ENCODE data around the gene SLC16A11. TPM values are rescaled to one million over a fixed set of nuclear protein-coding genes. Genes with fewer than 3 reads are reported as not detected.
A peak's percentile ranks its signal among the peaks of the same experiment; 100 is the strongest.
"Not testable (repeated sequence)": the region's sequence is repeated elsewhere in the genome, so short reads cannot be mapped to it uniquely, and the experiment has no call there.

Gene SLC16A11
- total RNA-seq: 1 to 10 TPM in 5 of 6 donors, under 1 TPM in 1; 0.61 to 4.3 (median 2.6) TPM
- 10 to 100 TPM in 1 of 2 donors, 1 to 10 TPM in 1; 7.5 to 17.3 TPM for polyA plus RNA-seq

GRCh38 chr17:7043497-7044198, at the start of gene SLC16A11:
Gene SLC16A11, minus strand, starts transcription at chr17:7044092. Its CDS starts 579 bp downstream, at chr17:7043513.
- peak within 1 kb of the TSS; percentile 23 to 44 (median 30) for H3K4me3 ChIP-seq

GRCh38 chr17:7091311-7092005, 47.6 kb upstream of the SLC16A11 start:
- H3K4me3 ChIP-seq; H3K27ac ChIP-seq; H3K4me1 ChIP-seq; FAIRE-seq; intact Hi-C loops (cut with DNase I); H3K27me3 ChIP-seq; H3K9me3 ChIP-seq; ATAC-seq; H3K36me3 ChIP-seq: not testable (repeated sequence)
- 73 to 74% methylated on average over 20 to 26 of the region's 28 CpGs for WGBS, 2 donors
- DNase-seq: peak in 1 of 6 donors; percentile 26

More at GRCh38 chr17:7043497-7044198, at the start of gene SLC16A11:
- TF ChIP-seq CTCF (IDR thresholded peaks at IDR 0.05): no peak
- no peak for FAIRE-seq
- WGBS, 2 donors: 14 to 20% methylated on average over 46 to 58 of the region's 58 CpGs
- ATAC-seq: peak; percentile 15 to 40 (median 24)
- peak in 5 of 6 donors; percentile 37 to 81 (median 69) for DNase-seq
- no peaks in the 10 kb centered on the region for H3K9me3 ChIP-seq
- H3K27ac ChIP-seq: peak within 1 kb of the TSS in 3 of 4 donors; percentile 24 to 35 (median 32)
- peaks cover 0 to 19% (median 15%) of the 10 kb centered on the region in 3 donors for H3K4me1 ChIP-seq
- no peaks in the 10 kb centered on the region for H3K36me3 ChIP-seq
- intact Hi-C loops (cut with DNase I): loop anchor here in 1 of 3 donors (10.0 kb wide), 1 partner anchor 251 kb away; the partner anchor contains the start of gene YBX2
- H3K27me3 ChIP-seq: peaks cover 0 to 4% (median 0%) of the 10 kb centered on the region in 4 donors

- intact Hi-C loops (cut with DNase I); H3K4me1 ChIP-seq; H3K4me3 ChIP-seq; FAIRE-seq; ATAC-seq; H3K9me3 ChIP-seq; H3K27ac ChIP-seq; H3K27me3 ChIP-seq; H3K36me3 ChIP-seq: not testable (repeated sequence)
- peak in 1 of 6 donors; percentile 0 for DNase-seq
- 76 to 90% methylated on average over 6 of the region's 6 CpGs for WGBS, 2 donors
Measured at GRCh38 chr17:7089570-7089969, 45.7 kb upstream of the SLC16A11 start.

GRCh38 chr17:7088442-7088841, 44.5 kb upstream of the SLC16A11 start:
- H3K9me3 ChIP-seq; FAIRE-seq; H3K27me3 ChIP-seq; H3K36me3 ChIP-seq; H3K4me1 ChIP-seq; H3K4me3 ChIP-seq; intact Hi-C loops (cut with DNase I); H3K27ac ChIP-seq; ATAC-seq: not testable (repeated sequence)
- WGBS, 2 donors: 36% methylated on average over 4 of the region's 4 CpGs
- peak in 1 of 6 donors; percentile 0 for DNase-seq

GRCh38 chr17:7084088-7084487, 40.2 kb upstream of the SLC16A11 start:
- Histone ChIP-seq H3K27me3 (no peaks in the 10 kb centered on the region), H3K4me1 (no peaks in the 10 kb centered on the region), H3K27ac (no peak overlapping the region), H3K36me3 (no peaks in the 10 kb centered on the region), H3K9me3 (no peaks in the 10 kb centered on the region), H3K4me3 (no peak overlapping the region)
- FAIRE-seq: no peak
- no peak for ATAC-seq
- no peak for TF ChIP-seq CTCF (IDR thresholded peaks at IDR 0.05)
- DNase-seq: no peak
- WGBS, 2 donors: 35 to 43% methylated on average over 7 of the region's 7 CpGs
- intact Hi-C loops (cut with DNase I): no loop called here

- no peaks in the 10 kb centered on the region for H3K4me1 ChIP-seq
- no peak for DNase-seq
- intact Hi-C loops (cut with DNase I): no loop called here
- no peak overlapping the region for H3K27ac ChIP-seq
- no peak for FAIRE-seq
- TF ChIP-seq CTCF (IDR thresholded peaks at IDR 0.05): no peak
- H3K27me3 ChIP-seq: no peaks in the 10 kb centered on the region
- H3K4me3 ChIP-seq: no peak overlapping the region
- H3K36me3 ChIP-seq: no peaks in the 10 kb centered on the region
- 65 to 81% methylated on average over 4 of the region's 4 CpGs for WGBS, 2 donors
- no peaks in the 10 kb centered on the region for H3K9me3 ChIP-seq
- ATAC-seq: no peak
Measured at GRCh38 chr17:7083592-7083991, 39.7 kb upstream of the SLC16A11 start.

Data from pancreas (tissue), 10 donors.